HG03103 (cell line): Measurements from ENCODE around the gene TMEM225B.
"Not testable (repeated sequence)": the region's sequence is repeated elsewhere in the genome, so short reads cannot be mapped to it uniquely, and the experiment has no call there.

Experiments used
- ATAC-seq: cut with Tn5 transposase; IDR thresholded peaks from one replicate; pipeline ENCODE4 v1.9.1; 2021; ENCODE audit warnings: low read depth; ENCODE audit not compliant: unreplicated experiment

TMEM225B gene

GRCh38 chr7:99576251-99576650 lies 21.8 kb upstream of the TMEM225B start:
- ATAC-seq: no peak

DNA sequence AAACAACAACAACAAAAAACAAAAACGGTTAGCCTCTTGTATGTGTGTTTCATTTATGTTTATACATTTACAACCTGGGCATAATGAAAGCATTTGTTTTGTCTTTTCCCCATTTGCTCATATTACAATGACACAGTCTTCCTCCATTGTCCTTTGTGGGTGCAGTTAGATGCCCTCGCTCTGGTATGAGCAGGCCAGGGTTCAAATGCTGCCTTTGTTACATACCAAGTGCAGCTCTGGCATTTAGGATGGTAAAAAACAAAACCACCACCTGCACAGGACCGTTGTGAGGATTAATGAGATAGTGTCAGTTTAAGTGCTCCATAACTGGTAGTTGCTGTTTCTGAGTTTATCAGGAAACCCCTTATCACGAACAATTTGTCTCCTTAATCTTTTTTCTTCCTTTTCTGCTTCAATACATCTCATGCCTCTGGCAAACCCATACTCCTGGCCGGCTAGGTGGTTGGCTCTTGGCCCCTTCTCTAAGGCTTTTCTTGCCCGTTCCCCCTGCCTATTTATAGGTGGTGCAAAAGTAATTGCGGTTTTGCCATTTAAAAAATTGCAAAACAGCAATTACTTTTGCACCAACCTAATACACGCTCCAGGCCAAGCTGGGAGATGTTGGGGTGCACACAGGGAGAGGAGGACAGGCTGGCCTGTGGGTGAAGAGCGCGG lies 18.6 kb upstream of the TMEM225B start:
- no peak for ATAC-seq

- no peak for ATAC-seq
Observed at GRCh38 chr7:99579956-99580777, 17.9 kb upstream of the TMEM225B start.

DNA sequence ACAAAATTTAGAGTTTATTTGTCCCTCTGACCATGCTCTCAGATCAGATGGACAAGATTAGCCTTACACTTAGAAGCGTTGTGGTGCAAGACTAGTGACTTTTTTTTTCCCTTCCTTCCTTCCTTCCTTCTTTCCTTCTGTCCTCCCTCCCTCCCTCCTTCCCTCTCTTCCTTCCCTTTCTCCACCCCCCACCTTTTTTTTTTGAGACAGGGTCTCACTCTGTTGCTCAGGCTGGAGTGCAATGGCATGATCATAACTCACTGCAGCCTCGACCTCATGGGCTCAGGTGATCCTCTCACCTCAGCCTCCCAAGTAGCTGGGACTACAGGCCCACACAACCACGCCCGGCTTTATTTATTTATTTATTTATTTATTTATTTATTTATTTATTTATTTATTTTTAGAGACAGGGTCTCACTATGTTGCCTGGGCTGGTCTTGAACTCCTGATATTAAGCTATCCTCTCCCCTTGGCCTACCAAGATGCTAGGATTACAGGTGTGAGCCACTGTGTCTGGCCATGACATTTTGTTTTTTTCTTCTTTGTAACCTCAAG lies 17.2 kb upstream of the TMEM225B start:
- not testable (repeated sequence) for ATAC-seq

DNA sequence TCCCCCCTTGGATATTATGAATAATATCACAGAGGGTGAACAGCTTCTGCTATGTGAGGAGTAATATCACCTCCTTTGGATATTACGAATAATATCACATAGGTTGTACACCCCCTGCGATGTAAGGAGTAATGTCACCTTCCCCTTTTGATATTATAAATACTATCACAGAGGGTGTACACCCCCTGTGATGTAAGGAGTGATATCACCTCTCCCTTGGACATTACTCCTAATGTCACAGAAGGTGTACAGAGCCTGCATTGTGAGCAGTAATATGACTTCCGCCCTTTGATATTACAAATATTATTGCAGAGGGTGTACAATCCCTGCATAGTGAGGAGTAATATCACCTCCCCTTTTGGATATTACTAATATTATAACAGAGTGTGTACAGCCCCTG lies 9.2 kb upstream of the TMEM225B start:
- ATAC-seq: no peak

- no peak for ATAC-seq
Observed at GRCh38 chr7:99594948-99595745, 2.9 kb upstream of the TMEM225B start.

- ATAC-seq: no peak
Observed at GRCh38 chr7:99596408-99596955, 1.6 kb upstream of the TMEM225B start.

- ATAC-seq: no peak
Observed at GRCh38 chr7:99599836-99600235, 1.8 kb downstream of the TMEM225B start.

GRCh38 chr7:99601656-99602310 lies 3.7 kb downstream of the TMEM225B start:
- no peak for ATAC-seq

GRCh38 chr7:99605527-99605926 lies 7.5 kb downstream of the TMEM225B start:
- no peak for ATAC-seq

GRCh38 chr7:99606531-99606930 lies 8.5 kb downstream of the TMEM225B start:
- no peak for ATAC-seq

DNA sequence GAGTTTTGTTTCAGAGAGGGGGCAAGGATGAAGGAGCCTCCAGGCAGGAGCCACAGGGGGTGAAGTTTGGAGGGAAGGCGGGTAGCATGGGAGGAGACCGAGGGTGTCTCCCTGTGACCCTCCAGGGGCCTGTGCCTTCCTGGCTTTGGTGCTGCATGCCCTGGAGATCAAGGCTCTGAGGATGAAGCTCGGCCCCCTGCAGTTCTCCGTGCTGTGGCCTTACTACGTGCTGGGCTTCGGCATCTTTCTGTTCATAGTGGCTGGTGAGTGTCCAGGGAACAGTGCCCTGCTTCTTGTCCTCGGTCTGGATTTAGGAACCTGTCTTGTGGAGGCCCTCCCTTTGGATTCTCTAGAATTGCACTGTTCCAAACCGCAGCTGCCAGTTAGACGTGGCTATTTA lies 9.5 kb downstream of the TMEM225B start:
- no peak for ATAC-seq

DNA sequence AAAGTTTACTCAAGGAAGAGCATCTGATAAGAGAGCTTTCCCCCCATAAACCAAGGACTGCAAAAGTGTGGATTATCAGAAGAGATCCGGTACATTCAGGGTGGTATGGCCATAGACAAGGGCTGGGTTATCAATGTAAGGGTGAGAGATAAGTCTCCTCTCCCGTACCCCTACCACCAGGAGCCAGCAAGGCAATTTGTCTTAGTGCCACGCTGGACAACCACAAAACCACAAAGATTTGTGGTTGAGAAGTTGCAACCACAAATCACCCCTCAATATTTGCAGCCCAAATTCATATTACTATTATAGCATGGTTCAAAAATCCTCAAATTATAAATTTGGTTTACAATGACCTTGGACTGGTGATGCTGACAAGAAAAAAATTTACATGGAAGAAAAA lies 16.4 kb downstream of the TMEM225B start:
- ATAC-seq: no peak

DNA sequence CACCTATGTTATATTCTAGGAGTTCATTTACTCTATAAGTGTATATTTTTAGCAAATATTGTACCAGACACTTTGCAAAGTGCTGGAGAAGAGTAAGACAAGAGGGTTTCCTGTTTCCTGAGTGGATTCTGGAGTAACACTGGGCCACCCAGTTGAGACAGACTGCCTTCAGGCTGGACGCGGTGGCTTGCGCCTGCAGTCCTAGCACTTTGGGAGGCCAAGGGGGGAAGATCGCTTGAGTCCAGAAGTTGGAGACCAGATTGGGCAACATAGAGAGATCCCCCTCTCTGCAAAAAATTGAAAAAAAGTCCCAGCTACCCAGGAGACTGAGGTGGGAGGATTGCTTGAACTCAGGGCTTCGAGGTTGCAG lies 17.9 kb downstream of the TMEM225B start:
- no peak for ATAC-seq

DNA sequence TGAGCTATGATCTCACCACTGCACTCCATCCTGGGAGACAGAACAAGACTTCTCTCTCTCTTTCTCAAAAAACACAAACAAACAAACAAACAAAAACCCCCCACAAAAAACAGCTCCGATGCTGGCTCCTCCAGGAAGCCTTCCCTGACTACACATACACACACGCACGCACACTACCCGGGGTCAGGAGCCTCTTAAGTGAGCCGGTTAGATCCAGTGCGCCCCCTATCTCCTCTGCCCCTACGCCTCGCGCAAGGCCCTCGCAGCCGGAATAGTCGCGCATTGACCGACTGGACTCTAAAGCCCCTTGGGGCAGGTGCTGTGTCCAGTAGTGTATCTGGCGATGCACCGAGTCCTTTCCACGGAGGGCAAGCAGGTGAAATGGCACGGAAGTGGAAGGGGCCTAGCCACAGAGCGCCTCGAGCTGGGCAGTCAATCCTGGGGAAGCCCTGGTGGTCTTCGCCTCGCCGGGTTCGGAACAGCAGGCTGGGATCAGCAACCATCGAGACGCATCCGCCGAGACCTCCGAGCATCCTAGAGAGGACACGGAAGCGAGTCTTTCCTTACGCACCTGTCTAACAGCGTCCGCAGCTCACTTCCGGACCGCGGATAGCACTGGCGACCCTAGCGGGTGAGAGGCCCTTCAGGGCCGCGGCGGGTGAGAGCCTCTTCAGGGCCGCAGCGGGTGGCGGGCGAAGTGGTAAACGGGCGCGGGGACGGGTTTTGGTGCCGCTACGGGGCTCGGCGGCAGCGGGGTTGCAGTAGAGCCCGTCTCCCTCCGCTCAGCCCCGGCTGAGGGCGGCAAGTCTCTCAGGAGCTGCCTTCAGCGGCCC lies 18.5 kb downstream of the TMEM225B start, which contains the start of gene ZSCAN25:
Gene ZSCAN25, plus strand, starts transcription at position 588 of the 833 bp plus-strand sequence. CDS start 2,661 bp downstream, outside the sequence.
- ATAC-seq: peak; percentile 86

- no peak for ATAC-seq
Observed at GRCh38 chr7:99617192-99617781, 19.2 kb downstream of the TMEM225B start.

- ATAC-seq: no peak
Observed at GRCh38 chr7:99618726-99619125, 20.7 kb downstream of the TMEM225B start.

DNA sequence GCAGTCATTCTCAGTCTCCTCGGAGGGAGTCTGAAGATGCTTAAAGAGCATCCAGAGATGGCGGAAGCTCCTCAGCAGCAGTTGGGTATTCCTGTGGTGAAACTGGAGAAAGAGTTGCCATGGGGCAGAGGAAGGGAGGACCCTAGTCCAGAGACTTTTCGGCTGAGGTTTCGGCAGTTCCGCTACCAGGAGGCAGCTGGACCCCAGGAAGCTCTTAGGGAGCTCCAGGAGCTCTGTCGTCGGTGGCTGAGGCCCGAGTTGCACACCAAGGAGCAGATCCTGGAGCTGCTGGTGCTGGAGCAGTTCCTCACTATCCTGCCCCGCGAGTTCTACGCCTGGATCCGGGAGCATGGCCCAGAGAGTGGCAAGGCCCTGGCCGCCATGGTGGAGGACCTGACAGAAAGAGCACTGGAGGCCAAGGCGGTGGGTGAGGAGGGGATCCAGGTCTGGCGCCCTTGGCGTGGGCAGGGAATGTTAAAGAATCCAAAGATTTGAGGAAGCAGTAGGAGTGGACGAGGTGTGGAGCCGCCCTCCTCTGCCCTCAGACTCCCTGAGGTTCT lies 21.6 kb downstream of the TMEM225B start:
- no peak for ATAC-seq
